H1 (cell line): ENCODE measurements around the gene SLC6A8. TPM values are rescaled to one million over a fixed set of nuclear protein-coding genes. Genes with fewer than 3 reads are reported as not detected.

Experiments
- CTCF ChIA-PET: fragments of 300-600 bp; sonication (Branson Sonifier 250); formaldehyde crosslinking; loops from one replicate; lab custom pipeline; 2021; ENCODE audit not compliant: partially characterized antibody; lab: Charles Lee
- POLR2A ChIA-PET: fragments of 300-600 bp; sonication (Branson Sonifier 250); formaldehyde crosslinking; loops from one replicate; lab custom pipeline; 2021; ENCODE audit warnings: inconsistent platforms; ENCODE audit not compliant: partially characterized antibody; lab: Charles Lee
- DNase-seq, 2 experiments: peaks; one replicate each; pipeline versions ENCODE4 v3.0.0 to v3.0.0-alpha.2; 2010 to 2022; ENCODE audit warnings: low spot score in 2 of 2, low read depth in 1 of 2, mixed read lengths in 1 of 2
- FAIRE-seq: peaks from 2 replicates; lab custom pipeline; 2011; peaks lifted over from hg19 to GRCh38; lab: Jason Lieb, UNC
- H2AFZ ChIP-seq: 2 replicates; pipeline ENCODE4 v1.8.1; 2012; ENCODE audit warnings: low read length, inconsistent platforms
- H2AK5ac ChIP-seq: 2 replicates; pipeline ENCODE4 v1.6.1; 2013; ENCODE audit warnings: low read depth, low read length
- H2BK120ac ChIP-seq: replicated peaks from 2 replicates; pipeline ENCODE3; 2013; ENCODE audit warnings: low read depth, low read length, inconsistent platforms
- H2BK12ac ChIP-seq: 2 replicates; pipeline ENCODE4 v1.6.1; 2013; ENCODE audit warnings: low read depth, low read length
- H2BK15ac ChIP-seq: 2 replicates; pipeline ENCODE4 v1.6.1; 2013; ENCODE audit warnings: low read length
- H2BK20ac ChIP-seq: 2 replicates; pipeline ENCODE4 v1.6.1; 2013; ENCODE audit warnings: low read length
- H2BK5ac ChIP-seq: 2 replicates; pipeline ENCODE4 v1.6.1; 2013; ENCODE audit warnings: low read depth, low read length
- H3K14ac ChIP-seq: 2 replicates; pipeline ENCODE4 v1.6.1; 2013; ENCODE audit warnings: inconsistent platforms; ENCODE audit not compliant: insufficient read length
- H3K18ac ChIP-seq: 2 replicates; pipeline ENCODE4 v1.6.1; 2013; ENCODE audit warnings: low read length; ENCODE audit errors: extremely low read depth
- H3K23ac ChIP-seq: 2 replicates; pipeline ENCODE4 v1.6.1; 2013; ENCODE audit warnings: inconsistent platforms; ENCODE audit not compliant: insufficient read length
- H3K23me2 ChIP-seq: 2 replicates; pipeline ENCODE4 v1.6.1; 2013; ENCODE audit warnings: low read depth, low read length
- H3K27ac ChIP-seq: 2 replicates; pipeline ENCODE4 v1.6.1; 2011; ENCODE audit warnings: low read depth, low read length, inconsistent platforms
- H3K27me3 ChIP-seq, 4 experiments: replicated peaks in 1 of 4; 1 replicate in 1 of 4; 2 replicates in 3 of 4; pipeline versions ENCODE4 v1.6.1 to v1.8.1; 2011 to 2013; ENCODE audit warnings: low read length in 3 of 4, mild to moderate bottlenecking in 3 of 4, inconsistent platforms in 2 of 4, mixed read lengths in 2 of 4, moderate library complexity in 1 of 4; ENCODE audit not compliant: control insufficient read depth in 3 of 4, insufficient read depth in 3 of 4; ENCODE audit errors: extremely low read depth in 1 of 4
- H3K36me3 ChIP-seq, 4 experiments: 2 replicates each; pipeline versions ENCODE4 v1.6.1 to v1.8.1; 2011 to 2013; ENCODE audit warnings: mild to moderate bottlenecking in 4 of 4, low read length in 3 of 4, moderate library complexity in 2 of 4, control low read depth in 1 of 4, inconsistent platforms in 1 of 4; ENCODE audit not compliant: insufficient read depth in 4 of 4, control insufficient read depth in 2 of 4
- H3K4ac ChIP-seq: replicated peaks from 2 replicates; pipeline ENCODE3; 2013; ENCODE audit warnings: low read length, low read depth, mixed read lengths, inconsistent platforms; ENCODE audit not compliant: insufficient read length
- H3K4me1 ChIP-seq, 4 experiments: replicated peaks in 1 of 4; 1 replicate in 1 of 4; 2 replicates in 3 of 4; pipeline versions ENCODE4 v1.6.1 to v1.8.1; 2011 to 2013; ENCODE audit warnings: low read length in 3 of 4, inconsistent platforms in 2 of 4, mixed read lengths in 1 of 4; ENCODE audit not compliant: insufficient read depth in 4 of 4, control insufficient read depth in 3 of 4
- H3K4me2 ChIP-seq, 2 experiments: 2 replicates each; pipeline versions ENCODE4 v1.6.1 to v1.8.1; 2011 to 2013; ENCODE audit warnings: low read depth in 2 of 2, low read length in 2 of 2, control low read depth in 1 of 2, inconsistent platforms in 1 of 2, mild to moderate bottlenecking in 1 of 2; ENCODE audit not compliant: insufficient read depth in 1 of 2
- H3K4me3 ChIP-seq, 4 experiments: fragments of 200-600, 300-600 bp in 1 of 4; sonication (generic), shearing (Covaris generic), sonication (Bioruptor Twin) in 1 of 4; 2 replicates each; pipeline versions ENCODE4 v1.5.1 to v1.8.1; 2011 to 2016; ENCODE audit warnings: low read length in 4 of 4, low read depth in 3 of 4, control low read depth in 2 of 4, inconsistent platforms in 2 of 4, mild to moderate bottlenecking in 2 of 4, mixed read lengths in 1 of 4, moderate library complexity in 1 of 4; ENCODE audit not compliant: insufficient read depth in 2 of 4; ENCODE audit errors: extremely low read depth in 1 of 4
- H3K56ac ChIP-seq: replicated peaks from 2 replicates; pipeline ENCODE3; 2013; ENCODE audit warnings: low read depth, mild to moderate bottlenecking, mixed read lengths, low read length, inconsistent platforms; ENCODE audit not compliant: insufficient read length
- H3K79me1 ChIP-seq: 2 replicates; pipeline ENCODE4 v1.6.1; 2013; ENCODE audit warnings: low read depth, low read length, control low read depth
- H3K79me2 ChIP-seq, 2 experiments: 2 replicates each; pipeline versions ENCODE4 v1.6.1 to v1.8.1; 2012 to 2013; ENCODE audit warnings: low read length in 2 of 2, mild to moderate bottlenecking in 2 of 2, inconsistent platforms in 1 of 2; ENCODE audit not compliant: insufficient read depth in 2 of 2, control insufficient read depth in 1 of 2
- H3K9ac ChIP-seq, 4 experiments: replicated peaks in 1 of 4; 1 replicate in 1 of 4; 2 replicates in 3 of 4; pipeline versions ENCODE4 v1.6.1 to v1.8.1; 2011 to 2013; ENCODE audit warnings: low read depth in 3 of 4, low read length in 3 of 4, control low read depth in 2 of 4, mild to moderate bottlenecking in 2 of 4, moderate library complexity in 2 of 4, inconsistent platforms in 1 of 4; ENCODE audit errors: extremely low read depth in 1 of 4
- H3K9me3 ChIP-seq, 2 experiments: 2 replicates each; pipeline versions ENCODE4 v1.6.1 to v1.8.1; 2012 to 2013; ENCODE audit warnings: mild to moderate bottlenecking in 2 of 2, moderate library complexity in 2 of 2, control low read depth in 1 of 2, inconsistent platforms in 1 of 2, low read depth in 1 of 2, low read length in 1 of 2, mixed read lengths in 1 of 2; ENCODE audit not compliant: insufficient read depth in 2 of 2
- H4K20me1 ChIP-seq, 2 experiments: replicated peaks in 1 of 2; 2 replicates each; pipeline versions ENCODE3 to v1.8.1; 2011 to 2013; ENCODE audit warnings: inconsistent platforms in 2 of 2, low read length in 2 of 2, mild to moderate bottlenecking in 1 of 2; ENCODE audit not compliant: insufficient read depth in 2 of 2, control insufficient read depth in 1 of 2
- H4K5ac ChIP-seq: 2 replicates; pipeline ENCODE4 v1.6.1; 2013; ENCODE audit warnings: low read length, low read depth, mixed read lengths, inconsistent platforms; ENCODE audit not compliant: insufficient read length
- H4K8ac ChIP-seq: 2 replicates; pipeline ENCODE4 v1.8.0; 2013; ENCODE audit warnings: mild to moderate bottlenecking, moderate library complexity, low read length, inconsistent platforms; ENCODE audit not compliant: insufficient read depth; ENCODE audit errors: extremely low read depth
- H4K91ac ChIP-seq: replicated peaks from 2 replicates; pipeline ENCODE3; 2013; ENCODE audit warnings: low read length, mixed read lengths, inconsistent platforms; ENCODE audit not compliant: insufficient read length
- CBX5 ChIP-seq: fragments of 300-800, 300-1000 bp; sonication (generic); IDR thresholded peaks from 2 replicates; pipeline ENCODE4 v1.7.1; 2016; ENCODE audit warnings: antibody characterized with exemption, low read length, low read depth
- FOSL1 ChIP-seq: IDR thresholded peaks from 2 replicates; pipeline ENCODE4 v1.6.1; 2011; ENCODE audit warnings: mild to moderate bottlenecking, low read depth, low read length, moderate library complexity; ENCODE audit not compliant: insufficient read depth
- JUND ChIP-seq: IDR thresholded peaks from 2 replicates; pipeline ENCODE4 v1.6.1; 2011; ENCODE audit warnings: mild to moderate bottlenecking, improper control_type of control experiment, low read length
- KDM1A ChIP-seq: fragments of 200-600, 300-600 bp; sonication (generic); IDR thresholded peaks from 2 replicates; pipeline ENCODE4 v1.7.1; 2016; ENCODE audit warnings: mild to moderate bottlenecking, low read length, borderline replicate concordance
- KDM4A ChIP-seq: IDR thresholded peaks from one replicate; pipeline ENCODE4 v1.7.1; 2012; ENCODE audit warnings: low read depth, mild to moderate bottlenecking, moderate library complexity, low read length, inconsistent platforms; ENCODE audit not compliant: severe bottlenecking
- POLR2A ChIP-seq, 2 experiments: IDR thresholded peaks; 1 replicate in 1 of 2; 2 replicates in 1 of 2; pipeline ENCODE4 v1.6.1; 2011; ENCODE audit warnings: low read depth in 2 of 2, low read length in 2 of 2, mild to moderate bottlenecking in 2 of 2; ENCODE audit errors: control extremely low read depth in 1 of 2
- RFX5 ChIP-seq: IDR thresholded peaks from 2 replicates; pipeline ENCODE4 v1.6.1; 2011; ENCODE audit warnings: low read depth, low read length, improper control_type of control experiment, borderline replicate concordance
- RXRA ChIP-seq: IDR thresholded peaks from 2 replicates; pipeline ENCODE4 v1.6.1; 2011; ENCODE audit warnings: low read depth, mild to moderate bottlenecking, low read length, moderate library complexity; ENCODE audit not compliant: insufficient read depth
- SP2 ChIP-seq: IDR thresholded peaks from 2 replicates; pipeline ENCODE4 v1.6.1; 2012; ENCODE audit warnings: mild to moderate bottlenecking, low read length, inconsistent platforms
- SRF ChIP-seq: IDR thresholded peaks from 2 replicates; pipeline ENCODE4 v1.6.1; 2011; ENCODE audit warnings: mild to moderate bottlenecking, low read depth, low read length, moderate library complexity
- TBP ChIP-seq: IDR thresholded peaks from 2 replicates; pipeline ENCODE4 v1.6.1; 2011; ENCODE audit warnings: low read depth, low read length, improper control_type of control experiment
- YY1 ChIP-seq: IDR thresholded peaks from 2 replicates; pipeline ENCODE4 v1.6.1; 2011; ENCODE audit warnings: low read depth, mild to moderate bottlenecking, low read length
- WGBS, 2 experiments: shearing (Covaris generic) in 1 of 2; methylation state at CpG; one replicate each; pipeline versions ENCODE4 v1.1.6 to v1.1.7; 2013 to 2015; ENCODE audit warnings: low lambda C conversion rate in 2 of 2, mixed read lengths in 2 of 2, inconsistent platforms in 1 of 2, low coverage in 1 of 2, missing lambda C conversion rate in 1 of 2; ENCODE audit not compliant: insufficient replicate concordance in 2 of 2, insufficient coverage in 1 of 2, insufficient read length in 1 of 2; ENCODE audit errors: extremely low coverage in 1 of 2, missing lambda C conversion rate in 1 of 2; 5-methylcytosine and 5-hydroxymethylcytosine counted together
- polyA plus RNA-seq, 7 experiments: library from polyadenylated mRNA; depleted of rRNA in 3 of 7; stranded (reverse) in 5 of 7; unstranded in 2 of 7; fragments of >200 nt in 5 of 7; fragments of 200-250 nt in 2 of 7; gene quantifications; 1 replicate in 5 of 7; 2 replicates in 1 of 7; 4 replicates in 1 of 7; pipeline versions ENCODE4 v1.2.1 to v1.2.3, GENCODE V29; 2011 to 2013; ENCODE audit warnings: missing spikeins in 2 of 7, mixed read lengths in 2 of 7
- total RNA-seq: library from RNA; stranded (reverse); fragmentation: NEBNext Ultra II Directional; extraction: Animal tissue kit (Norgen Biotek cat#: 25700); gene quantifications from 2 replicates; pipeline ENCODE4 v1.2.1, GENCODE V29; 2021

The SLC6A8 gene
- total and polyA plus RNA-seq, 2 of the 8 experiments (the other 6 are each of a cell fraction or from before 2014, with no cell fraction given): 87.7 to 94.7 TPM

DNA sequence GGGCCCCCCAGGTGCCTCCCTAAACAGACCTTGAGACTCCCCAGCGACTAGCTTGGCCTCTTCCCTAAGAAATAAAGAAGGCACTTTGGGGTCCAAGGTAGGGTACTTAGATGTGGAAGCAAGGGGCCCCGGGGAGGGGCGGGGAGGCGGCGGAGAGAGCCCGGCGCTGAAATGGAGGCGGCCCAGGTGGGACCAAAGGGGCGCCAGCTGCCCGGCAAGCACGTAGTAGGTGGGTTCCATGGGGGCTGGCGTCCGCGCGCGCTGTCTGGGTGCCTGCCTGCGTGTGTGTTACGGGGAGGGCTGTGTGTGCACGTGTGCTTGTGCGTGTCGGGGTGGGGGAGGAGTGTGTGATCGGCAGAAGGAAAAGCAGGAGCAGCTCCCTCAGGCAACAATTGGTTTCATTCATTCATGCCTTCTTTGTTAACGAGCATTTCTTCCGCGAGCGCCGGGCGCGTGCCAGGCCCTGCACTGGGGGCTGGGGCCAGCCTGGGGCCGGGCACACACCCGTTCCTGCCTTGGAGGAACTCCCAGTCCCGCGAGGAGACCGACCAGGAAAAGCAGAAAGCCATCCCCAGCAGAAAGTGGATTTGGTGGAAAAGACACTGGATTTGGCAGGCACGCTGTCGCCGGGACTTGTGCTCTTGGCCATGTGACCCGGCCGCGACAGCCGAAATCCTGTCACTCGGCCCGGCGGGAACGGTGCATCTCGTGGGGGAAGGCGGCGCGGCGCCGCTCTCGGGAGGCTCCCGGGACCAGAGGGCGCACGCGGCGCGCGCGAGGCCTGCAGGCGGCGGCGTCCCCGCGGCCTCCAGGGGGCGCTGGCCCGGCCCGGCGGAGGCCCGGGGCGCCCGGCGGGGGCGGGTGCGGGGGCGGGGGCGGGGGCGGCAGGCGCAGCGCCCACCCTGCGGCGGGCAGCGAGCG lies 44.0 kb upstream of the SLC6A8 start:
- peaks cover 65 to 79% (median 78%) of the 10 kb centered on the region in 4 experiments for H3K27me3 ChIP-seq
- no peak overlapping the region for H3K23ac ChIP-seq
- DNase-seq (no peak), FAIRE-seq (peak; percentile 28)
- peak overlapping the region; percentile 74 to 89 for H3K4me2 ChIP-seq
- H4K91ac ChIP-seq: no peak overlapping the region
- 4% methylated on average over 27 of the region's 84 CpGs; no CpG with 5 or more reads in 1 of the 2 experiments for WGBS, 2 experiments
- no peaks in the 10 kb centered on the region for H3K79me1 ChIP-seq
- peaks cover 0 to 20% (median 9%) of the 10 kb centered on the region in 4 experiments; a peak in 5 of 7 replicates for H3K4me1 ChIP-seq
- H4K5ac ChIP-seq: no peak overlapping the region
- no peak overlapping the region for H3K14ac ChIP-seq
- no peak overlapping the region for H2BK120ac ChIP-seq
- no peak overlapping the region; the same call in 1 of the 2 replicates for H2BK12ac ChIP-seq
- H3K9me3 ChIP-seq: no peaks in the 10 kb centered on the region; a peak in 1 of 4 replicates
- H2AK5ac ChIP-seq: no peak overlapping the region
- H4K20me1 ChIP-seq: peaks cover 0 to 12% of the 10 kb centered on the region in 2 experiments
- no peak overlapping the region for H2BK20ac ChIP-seq
- no peak overlapping the region for H2BK15ac ChIP-seq
- H3K27ac ChIP-seq: no peak overlapping the region
- H3K9ac ChIP-seq: no peak overlapping the region
- H3K36me3 ChIP-seq: peaks cover 0 to 4% (median 0%) of the 10 kb centered on the region in 4 experiments; a peak in 1 of 8 replicates
- no peak overlapping the region for H4K8ac ChIP-seq
- H3K23me2 ChIP-seq: peaks cover 7% of the 10 kb centered on the region; the same call in 1 of the 2 replicates
- no peak overlapping the region for H3K4ac ChIP-seq
- H3K56ac ChIP-seq: no peak overlapping the region
- H3K79me2 ChIP-seq: no peaks in the 10 kb centered on the region
- no peak overlapping the region for H2AFZ ChIP-seq
- H3K18ac ChIP-seq: peak overlapping the region; percentile 60
- CTCF ChIA-PET: interaction anchor here (0.7 to 28.7 kb wide), 16 partner anchors 1 to 198 kb away, joined by 3 to 408 read pairs (median 5); partner anchors contain the start of genes DUSP9 and TREX2
- H3K4me3 ChIP-seq: peak overlapping the region in 3 of 4 experiments; percentile 7 to 57 (median 33); a peak in 4 of 8 replicates
- POLR2A ChIA-PET: interaction anchor here (0.7 to 1.0 kb wide), 2 partner anchors 44 to 81 kb away, joined by 3 read pairs; no protein-coding TSS in a partner anchor
- no peak overlapping the region for H2BK5ac ChIP-seq
- TF ChIP-seq KDM1A (no peak), YY1 (no peak), KDM4A (peak; percentile 50), POLR2A (IDR thresholded peaks at IDR 0.05; ENCODE audit: control extremely low read depth in 1 of 2, low read depth in 2 of 2, low read length in 2 of 2) (no peak), JUND (no peak), SP2 (no peak), RFX5 (no peak), SRF (no peak), TBP (no peak), CBX5 (no peak), FOSL1 (no peak), RXRA (no peak)
